DMS53 (cell line): ENCODE measurements around the gene AGRN.
"Not testable (repeated sequence)": the region's sequence is repeated elsewhere in the genome, so short reads cannot be mapped to it uniquely, and the experiment has no call there.

ENCODE experiments used
- DNase-seq: peaks from one replicate; lab custom pipeline; 2025; lab: John Stamatoyannopoulos, UW

The AGRN gene

DNA sequence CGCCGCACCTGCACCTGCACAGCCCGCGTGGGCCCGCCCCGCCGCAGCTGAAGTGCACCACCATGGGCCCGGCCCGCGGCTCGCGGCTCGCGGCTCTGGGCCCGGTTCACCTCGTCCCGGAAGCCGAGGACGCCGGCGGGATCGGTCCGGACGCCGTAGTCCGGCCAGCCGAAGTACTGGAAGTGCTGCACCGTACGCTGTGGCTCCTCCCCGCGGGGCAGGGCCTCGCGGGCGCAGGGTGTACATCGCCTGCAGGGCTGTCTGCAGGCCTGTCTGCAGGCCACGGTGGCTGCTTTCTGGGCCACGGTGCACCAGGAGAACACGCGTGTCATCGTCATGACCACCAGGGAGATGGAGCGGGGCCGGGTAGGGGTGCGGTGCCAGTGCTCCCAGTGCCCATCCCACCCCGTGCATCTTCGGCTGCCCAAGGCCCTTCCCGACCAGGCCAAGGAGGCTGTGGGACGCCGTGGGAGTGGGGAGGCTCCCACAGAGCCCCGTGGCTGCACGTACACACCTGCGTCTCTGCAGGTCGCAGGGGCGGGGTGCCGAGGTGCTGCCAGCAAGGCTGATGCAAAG is 47.5 kb downstream of the AGRN start:
- DNase-seq: peak; percentile 85

DNA sequence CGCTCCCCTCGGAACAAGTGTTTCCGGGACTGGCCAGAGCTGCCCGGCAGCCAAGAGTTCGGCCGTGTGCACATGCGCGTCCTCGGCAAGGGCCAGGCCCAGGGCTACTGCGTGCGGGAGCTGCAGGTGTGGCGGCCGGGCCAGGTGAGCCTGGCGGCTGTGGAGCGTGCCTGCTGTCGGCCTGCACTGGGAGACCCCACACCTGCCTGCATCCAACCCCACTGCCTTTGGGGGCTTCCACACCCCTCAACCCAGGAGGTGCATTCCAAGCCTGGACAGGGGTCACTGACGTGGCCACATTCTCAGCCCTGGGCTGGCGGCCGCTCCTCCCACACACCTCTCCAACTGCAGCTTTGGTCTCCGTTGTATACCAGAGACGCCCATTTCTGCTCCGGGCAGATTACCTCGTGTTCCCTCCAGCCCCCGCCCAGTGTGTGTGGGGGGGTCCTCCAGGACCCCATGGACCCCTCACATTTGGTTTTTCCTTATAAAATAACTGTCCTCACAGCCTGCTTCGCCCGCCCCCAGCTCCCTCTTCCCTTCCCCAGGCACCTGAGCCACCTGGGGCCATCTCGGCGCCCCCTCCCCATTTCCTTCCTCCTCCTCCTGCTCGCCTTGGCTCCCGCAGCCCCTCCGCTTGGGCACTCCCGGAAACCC is 48.1 kb downstream of the AGRN start:
- DNase-seq: peak; percentile 95

DNA sequence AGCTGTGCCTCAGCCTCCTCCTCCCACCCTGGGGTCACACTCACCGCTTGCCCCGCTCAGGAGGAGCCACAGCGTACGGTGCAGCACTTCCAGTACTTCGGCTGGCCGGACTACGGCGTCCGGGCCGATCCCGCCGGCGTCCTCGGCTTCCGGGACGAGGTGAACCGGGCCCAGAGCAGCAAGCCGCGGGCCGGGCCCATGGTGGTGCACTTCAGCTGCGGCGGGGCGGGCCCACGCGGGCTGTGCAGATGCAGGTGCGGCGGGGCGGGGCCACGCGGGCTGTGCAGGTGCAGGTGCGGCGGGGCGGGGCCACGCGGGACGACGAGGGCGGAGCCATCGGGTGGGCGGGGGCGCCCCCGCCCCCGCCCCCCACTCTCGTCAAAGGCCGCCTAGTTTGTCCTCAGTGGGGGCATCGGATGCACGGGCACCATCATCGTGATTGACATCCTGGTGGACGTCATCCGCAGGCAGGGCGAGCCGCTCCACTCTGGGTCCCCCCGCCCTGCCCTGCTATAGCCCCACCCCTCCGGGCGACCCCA is 48.7 kb downstream of the AGRN start:
- DNase-seq: peak; percentile 97

DNA sequence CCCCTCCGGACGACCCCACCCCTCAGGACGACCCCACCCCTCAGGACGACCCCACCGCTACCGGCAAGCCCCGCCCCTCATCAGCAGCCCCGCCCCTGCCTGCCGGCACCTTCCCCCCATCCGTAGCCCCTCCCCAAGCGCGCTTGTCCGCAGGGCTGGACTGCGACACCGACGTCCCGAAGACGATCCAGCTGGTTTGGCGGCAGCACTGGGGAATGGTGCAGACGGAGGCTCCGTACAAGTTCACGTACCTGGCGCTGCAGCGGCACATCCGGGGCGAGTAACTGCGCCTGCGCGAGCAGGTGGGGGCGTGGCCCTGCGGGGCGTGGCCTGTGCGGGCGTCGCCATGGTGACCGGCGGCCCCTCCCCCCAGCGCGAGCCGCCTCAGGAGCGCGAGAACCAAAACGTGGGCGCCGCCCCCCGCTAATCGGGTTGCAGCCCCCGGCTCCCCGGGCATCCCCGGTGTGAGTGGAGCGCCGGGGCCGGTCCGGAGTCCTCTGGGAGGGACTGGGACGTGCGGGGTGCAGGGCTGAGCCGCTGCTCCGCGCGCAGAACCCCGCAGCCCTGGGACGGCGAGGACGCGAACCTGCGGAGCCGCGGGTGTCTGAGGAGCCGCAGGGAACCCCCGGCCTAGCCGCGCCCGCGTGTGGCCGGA is 49.3 kb downstream of the AGRN start:
- DNase-seq: peak; percentile 94

DNA sequence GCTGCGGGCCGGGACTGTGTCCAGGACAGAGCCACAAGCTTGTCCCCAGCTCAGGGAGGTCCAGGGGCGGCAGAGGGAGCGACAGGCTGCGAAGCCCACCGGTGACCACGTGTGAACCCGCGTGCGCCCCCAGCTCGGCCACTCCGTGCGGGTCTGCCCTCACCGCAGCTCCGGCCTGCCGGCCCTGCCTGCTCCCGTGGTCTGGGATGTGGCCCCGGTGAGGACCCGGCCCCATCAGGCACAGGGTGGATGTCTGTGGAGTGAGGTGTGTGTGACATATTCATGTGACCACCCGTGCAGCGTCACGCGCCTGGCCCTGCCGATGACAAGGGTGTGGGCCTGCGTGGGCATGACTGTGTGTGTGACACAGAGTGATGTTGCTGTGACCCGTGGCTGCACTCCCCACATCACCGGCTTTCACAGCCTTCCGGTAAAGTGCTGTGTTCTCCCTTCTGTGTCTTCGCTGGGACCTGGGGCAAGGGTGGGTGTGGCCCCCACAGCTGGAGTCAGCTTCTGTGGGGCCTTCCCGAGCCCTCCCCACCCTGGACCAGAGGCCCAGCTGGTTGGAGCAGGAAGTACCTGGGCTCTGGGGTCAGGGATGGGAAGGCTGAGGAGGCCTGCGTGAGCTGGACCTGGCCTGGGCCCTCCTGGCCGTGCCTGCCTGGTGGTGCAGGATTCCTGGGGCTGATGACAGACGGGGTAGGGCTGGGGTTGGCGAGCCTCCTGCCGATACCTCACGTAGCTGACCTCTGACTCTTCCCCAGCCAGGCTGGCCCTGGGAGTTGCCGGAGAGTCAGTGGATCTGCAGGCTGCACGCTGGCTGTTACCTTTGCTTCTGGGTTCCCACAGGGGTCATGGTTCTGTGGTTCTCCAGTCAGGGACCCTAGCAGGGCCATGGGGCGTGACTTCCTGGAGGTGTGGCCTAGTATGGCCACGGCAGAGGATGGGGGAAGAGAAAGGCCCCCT is 50.1 kb downstream of the AGRN start:
- DNase-seq: peak; percentile 42

DNA sequence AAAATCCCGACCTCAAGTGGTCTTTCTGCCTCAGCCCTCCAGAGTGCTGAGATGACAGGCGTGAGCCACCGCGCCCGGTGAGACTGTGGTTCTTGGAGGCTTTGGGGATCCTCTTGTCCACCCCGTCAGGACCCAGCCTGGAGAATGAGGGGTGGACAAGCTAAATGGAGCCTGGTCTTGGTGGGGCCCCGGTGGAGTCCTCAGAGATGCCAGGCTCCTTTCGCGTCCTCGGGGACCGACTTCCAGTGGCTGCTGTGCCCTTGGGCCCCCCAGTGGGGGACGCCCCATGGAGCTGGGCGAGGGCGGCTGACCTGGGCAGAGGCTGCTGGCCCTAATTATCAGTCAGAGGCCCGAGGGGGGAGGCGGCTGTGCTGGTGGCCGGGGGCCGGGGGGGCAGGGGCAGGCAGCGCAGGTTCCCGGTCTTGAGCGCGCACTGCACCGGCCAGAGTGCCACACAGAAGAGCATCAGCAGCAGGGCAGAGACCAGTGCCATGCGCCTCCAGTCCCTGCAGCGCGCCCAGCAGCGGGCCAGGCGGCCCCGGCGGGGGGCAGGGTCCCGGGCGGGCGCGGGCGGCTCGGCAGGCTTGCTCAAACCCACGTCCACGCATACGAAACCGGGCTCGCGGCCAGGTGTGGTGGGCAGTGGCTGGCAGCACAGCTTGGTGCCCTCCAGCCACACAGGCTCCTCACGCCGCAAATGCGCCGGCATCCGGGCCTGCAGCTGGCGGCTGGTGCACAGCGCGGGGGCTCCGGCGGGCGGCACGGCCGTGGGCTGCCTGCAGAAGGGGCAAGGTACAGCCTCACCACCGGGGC is 51.8 kb downstream of the AGRN start:
- DNase-seq: no peak

DNA sequence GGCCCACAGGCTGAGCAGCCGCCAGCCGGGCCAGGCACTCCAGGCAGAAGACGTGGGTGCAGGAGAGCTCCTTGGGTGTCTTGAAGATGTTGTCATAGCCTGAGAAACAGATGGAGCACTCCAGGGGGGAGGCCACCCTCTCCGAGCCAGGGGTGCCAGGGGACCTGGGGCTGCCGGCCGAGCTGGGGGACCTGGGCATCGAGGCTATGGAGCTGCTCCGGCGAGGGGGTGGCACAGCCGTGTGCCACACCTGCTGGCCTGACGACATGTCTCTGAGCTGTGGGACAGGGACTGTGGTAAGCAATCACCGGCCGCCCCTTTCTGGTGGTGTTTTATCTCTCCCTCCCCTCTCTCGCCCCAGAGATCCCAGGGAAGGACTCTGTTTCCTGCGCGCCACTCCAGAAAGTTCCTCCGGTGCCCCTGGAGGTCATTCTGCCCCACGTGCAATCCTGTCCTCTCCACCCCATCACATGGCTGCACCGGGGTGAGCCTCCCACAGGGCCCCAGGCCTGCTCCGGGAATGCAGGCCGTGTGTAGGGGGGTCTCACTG is 52.5 kb downstream of the AGRN start:
- DNase-seq: no peak

DNA sequence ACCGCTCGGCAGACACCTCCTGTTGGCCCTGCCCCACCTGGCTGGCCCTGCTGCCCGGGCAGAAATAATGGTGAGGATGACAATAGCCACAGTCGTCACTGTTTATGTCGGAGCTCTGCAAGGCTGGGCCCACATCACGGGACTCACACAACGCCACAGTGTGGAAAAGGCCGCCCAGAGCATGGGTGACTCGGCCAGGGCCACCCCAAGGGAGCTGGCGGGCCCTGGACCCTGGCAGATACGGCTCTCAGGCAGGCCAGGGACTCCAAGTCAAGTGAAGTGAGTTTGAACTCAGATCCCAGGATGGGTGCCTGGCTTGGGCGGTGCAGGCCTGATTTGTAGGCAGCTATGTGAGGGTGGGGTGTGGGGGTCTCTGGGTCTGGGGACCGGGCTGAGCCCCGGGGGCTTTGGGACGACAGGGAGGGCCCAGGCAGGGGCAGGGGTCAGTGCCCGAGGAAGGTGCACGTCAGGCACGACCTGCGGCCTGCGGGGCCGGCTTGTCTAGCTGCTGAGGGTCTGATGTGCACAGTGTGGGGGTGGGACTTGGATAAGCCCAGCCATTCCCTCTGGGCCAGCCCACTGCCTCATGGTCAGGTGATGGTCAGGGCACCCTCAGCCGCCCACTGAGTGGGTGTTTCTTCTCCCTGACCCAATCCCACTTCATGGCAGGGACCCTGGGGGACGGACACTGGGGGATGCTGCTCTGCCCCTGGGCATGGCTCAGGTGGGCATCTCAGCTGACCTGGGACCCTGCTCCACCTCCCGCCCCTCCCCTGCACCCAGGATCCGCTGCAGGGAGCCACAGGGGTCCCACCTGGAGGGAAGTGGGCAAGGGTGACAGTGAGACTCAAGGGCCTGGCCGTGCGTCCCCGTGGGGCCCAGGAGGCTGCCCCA is 53.2 kb downstream of the AGRN start:
- DNase-seq: no peak

DNA sequence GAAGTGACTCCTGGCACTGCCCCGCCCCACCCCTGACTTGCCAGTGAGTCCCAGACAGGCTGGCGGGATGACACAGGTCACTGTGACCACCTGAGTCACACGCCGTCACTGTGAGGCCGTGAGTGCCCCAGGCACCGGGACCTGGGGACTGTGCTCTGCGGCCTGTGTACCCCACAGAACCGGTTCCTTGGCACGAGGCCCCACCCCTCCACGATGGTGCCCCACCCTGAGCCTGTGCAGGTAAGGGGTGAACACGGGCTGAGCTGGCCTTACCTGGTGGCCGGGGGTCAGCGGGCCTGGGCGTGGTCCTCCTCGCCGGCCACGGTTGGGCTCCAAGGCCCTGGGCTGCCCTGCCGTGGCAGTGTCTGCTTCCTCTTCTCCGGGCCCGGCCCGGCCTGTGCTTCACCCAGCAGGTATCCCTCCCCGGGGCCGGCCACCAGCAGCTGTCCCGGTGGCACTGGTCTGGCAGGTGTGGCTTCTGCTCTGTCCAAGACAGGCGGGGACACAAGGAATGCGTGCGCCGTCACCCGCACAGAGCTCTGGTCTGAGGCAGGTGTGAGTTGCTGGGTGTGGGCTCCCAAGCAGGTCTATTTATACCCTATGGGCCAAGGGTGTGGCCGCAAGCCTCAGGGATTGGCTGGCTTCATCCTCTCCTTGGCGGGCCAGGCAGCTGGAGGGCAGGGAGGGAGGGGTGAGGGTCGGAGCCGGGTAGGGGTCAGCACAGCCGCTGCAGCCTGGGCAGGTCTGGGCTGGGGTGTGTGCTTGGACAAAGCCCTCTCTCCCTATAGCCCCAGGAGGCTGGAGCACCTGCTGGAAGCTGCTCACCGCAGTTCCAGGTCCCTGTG is 54.0 kb downstream of the AGRN start, which contains the start of gene RNF223:
RNF223 (minus strand) TSS at position 564 of the 845 bp plus-strand sequence. CDS start 1,740 bp downstream, outside the sequence.
- peak; percentile 87 for DNase-seq

DNA sequence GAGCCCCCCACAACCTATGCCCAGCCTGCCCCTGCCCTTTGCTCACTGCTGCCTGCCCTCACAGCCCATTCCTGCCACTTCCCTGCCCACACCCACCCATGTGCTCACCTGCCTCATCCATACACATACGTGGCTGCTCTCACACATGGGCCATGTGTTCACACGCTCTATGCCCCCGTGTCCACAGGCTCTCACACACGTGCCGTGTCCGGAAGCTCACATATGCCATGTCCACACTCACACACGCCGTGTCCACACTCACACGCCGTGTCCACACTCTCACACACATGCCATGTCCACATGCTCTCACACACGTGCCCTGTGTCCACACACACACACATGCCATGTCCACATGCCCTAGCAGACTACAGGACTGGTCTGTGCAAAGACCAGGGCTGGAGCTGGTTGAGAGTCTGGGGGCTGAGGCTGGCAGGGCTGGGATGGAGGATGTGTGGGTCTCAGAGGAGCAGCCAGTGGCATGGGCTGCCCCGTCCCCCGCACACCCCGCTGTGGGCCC is 54.8 kb downstream of the AGRN start:
- no peak for DNase-seq

DNA sequence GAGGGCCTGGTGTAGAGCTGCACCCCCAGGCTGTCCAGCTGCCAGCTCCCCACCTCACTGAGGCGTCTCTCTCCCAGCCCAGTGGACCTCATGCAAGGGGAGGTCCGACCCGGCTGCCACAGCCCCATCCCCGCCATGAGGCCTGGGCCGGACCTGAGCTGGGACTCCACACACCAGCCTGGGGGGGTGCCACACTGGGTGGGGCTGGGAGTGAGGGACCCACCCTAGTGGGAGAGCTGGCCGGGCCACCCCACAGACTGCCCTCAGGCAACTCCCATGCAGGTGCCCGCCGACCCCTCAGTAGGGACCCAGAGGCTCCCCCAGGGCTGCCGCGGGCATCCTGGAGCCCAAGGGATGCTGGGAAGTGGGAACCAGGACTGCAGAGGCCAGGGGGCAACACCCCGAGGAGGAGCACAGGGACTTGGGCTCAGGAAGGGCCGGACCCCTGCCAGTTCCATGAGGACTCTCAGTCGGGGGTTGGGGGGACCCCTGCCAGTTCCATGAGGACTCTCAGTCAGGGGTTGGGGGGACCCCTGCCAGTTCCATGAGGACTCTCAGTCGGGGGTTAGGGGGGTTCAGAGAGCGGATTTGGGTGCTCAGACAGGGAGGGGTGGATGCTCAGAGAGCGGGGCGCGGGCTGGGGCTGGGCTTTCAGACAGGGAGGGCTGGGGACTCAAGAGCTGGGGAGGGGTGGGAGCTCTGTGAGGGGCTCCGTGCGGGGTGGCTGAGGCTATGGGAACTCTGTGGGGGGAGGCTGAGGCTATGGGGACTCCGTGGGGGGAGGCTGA is 55.4 kb downstream of the AGRN start:
- DNase-seq: no peak

DNA sequence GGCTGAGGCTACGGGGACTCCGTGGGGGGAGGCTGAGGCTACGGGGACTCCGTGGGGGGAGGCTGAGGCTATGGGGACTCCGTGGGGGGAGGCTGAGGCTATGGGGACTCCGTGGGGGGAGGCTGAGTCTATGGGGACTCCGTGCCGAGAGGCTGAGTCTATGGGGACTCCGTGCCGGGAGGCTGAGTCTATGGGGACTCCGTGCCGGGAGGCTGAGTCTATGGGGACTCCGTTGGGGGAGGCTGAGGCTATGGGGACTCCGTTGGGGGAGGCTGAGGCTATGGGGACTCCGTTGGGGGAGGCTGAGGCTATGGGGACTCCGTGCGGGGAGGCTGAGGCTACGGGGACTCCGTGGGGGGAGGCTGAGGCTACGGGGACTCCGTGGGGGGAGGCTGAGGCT is 57.5 kb downstream of the AGRN start:
- not testable (repeated sequence) for DNase-seq

DNA sequence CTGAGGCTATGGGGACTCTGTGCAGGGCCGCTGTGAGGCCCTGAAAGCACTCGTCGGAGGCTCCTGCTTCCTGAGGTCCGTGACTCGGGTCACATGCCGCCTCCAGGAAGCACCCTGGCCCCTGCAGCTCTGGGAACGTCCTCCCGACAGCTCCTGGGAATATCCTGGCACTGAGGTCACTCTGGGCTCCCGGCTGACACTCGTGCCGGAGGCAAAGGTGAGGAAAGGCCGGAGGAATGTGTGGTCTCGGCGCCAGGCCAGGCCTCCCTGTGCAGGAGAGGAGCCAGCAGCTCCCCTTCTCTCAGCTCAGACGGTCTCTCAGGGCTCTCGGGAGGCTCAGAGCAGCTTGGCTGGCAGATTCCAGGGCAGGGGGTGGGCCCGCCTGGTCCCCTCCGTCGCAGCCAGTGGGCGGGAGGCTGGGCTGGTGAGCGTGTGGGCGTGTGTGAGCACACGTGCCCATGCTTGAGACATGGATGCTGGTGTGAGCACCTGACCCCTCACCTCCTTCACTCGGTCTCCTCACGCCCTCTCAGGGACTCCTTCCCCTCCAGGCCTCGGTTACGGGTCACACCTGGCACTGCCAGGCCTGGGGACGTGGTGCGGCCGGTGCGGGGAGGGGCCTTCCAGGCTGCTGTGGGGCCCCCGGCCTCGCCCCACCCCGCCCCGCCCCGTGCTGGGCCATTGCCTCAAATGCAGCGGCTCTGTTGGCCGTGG is 59.6 kb downstream of the AGRN start:
- DNase-seq: peak; percentile 94

DNA sequence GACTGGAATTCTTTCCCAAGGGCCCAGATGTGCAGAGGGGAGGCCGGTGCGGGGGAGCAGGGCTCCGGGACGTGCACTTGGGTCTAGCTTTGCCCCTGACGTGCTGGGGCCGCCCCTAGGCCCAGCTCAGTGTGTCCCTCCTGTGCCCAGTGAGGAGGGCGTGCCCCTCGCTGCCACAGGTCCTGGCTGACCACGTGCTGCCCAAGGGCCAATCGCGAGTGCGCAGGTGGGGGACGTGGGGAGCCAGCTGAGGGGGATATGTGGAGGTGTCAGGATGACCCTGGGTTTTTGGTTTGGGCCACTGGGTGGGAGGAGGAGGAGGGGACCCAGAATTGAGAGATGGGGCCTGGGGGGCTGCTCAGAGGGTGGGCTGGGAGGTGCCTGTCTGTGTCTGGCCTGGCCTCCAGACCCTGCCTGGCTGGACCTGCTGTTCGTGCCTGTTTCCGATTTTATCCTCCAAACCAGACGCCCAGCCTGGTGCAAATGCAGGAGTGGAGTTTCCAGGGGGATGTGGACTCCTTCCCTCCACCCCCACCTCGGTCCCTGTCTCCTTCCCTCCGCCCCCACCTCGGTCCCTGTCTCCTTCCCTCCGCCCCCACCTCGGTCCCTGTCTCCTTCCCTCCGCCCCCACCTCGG is 60.3 kb downstream of the AGRN start:
- peak; percentile 84 for DNase-seq

DNA sequence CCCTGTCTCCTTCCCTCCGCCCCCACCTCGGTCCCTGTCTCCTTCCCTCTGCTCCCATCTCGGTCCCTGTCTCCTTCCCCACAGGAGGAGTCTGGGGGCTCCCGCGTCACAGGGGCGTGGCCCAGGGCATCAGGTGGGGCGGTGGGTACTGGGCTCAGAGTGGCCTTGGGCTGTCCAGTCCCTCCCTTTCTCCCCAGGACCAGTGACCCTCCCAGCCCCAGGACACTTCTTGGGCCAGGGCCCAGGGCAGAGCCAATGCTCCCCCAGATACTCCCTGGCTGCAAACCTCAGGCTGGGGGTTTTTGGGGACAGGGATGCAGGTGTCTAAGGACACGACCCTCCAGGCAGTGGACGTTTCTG is 61.0 kb downstream of the AGRN start:
- DNase-seq: no peak
